ENCODE measurements around the gene XRCC6. TPM values are rescaled to one million over a fixed set of nuclear protein-coding genes. Genes with fewer than 3 reads are reported as not detected.

Gene XRCC6
- total and polyA plus RNA-seq, 2 of the 13 experiments (the other 11 are each of a cell fraction or from before 2014, with no cell fraction given), result 124 to 625 TPM

- TF ChIP-seq ZNF530 (CRISPR knock-in tag; IDR thresholded peaks at IDR 0.05; ENCODE audit: low read depth) (no peak), SIX4 (CRISPR knock-in tag; IDR thresholded peaks at IDR 0.05) (no peak), SMC3 (IDR thresholded peaks at IDR 0.05; ENCODE audit: low read length) (peak; percentile 41; the same call in 1 of the 2 replicates), ZNF101 (CRISPR knock-in tag; IDR thresholded peaks at IDR 0.05; ENCODE audit: borderline replicate concordance, low read depth) (no peak), ZNF18 (CRISPR knock-in tag; IDR thresholded peaks at IDR 0.05; ENCODE audit: insufficient replicate concordance) (no peak), ZNF136 (CRISPR knock-in tag; IDR thresholded peaks at IDR 0.05; ENCODE audit: low read depth) (no peak), TFDP1 (CRISPR knock-in tag; IDR thresholded peaks at IDR 0.05; ENCODE audit: borderline replicate concordance) (no peak), BRF2 (CRISPR knock-in tag; IDR thresholded peaks at IDR 0.05) (no peak), ZNF180 (CRISPR knock-in tag; IDR thresholded peaks at IDR 0.05; ENCODE audit: borderline replicate concordance, low read depth) (no peak), HOXA7 (CRISPR knock-in tag; IDR thresholded peaks at IDR 0.05) (no peak), NCOR1 (IDR thresholded peaks at IDR 0.05; ENCODE audit: borderline replicate concordance, low read length) (no peak), ZNF567 (CRISPR knock-in tag; IDR thresholded peaks at IDR 0.05; ENCODE audit: borderline replicate concordance) (0 out of 2 replicates have a peak, but pooled peaks have one; percentile 26), TARDBP (CRISPR knock-in tag; IDR thresholded peaks at IDR 0.05) (peak; percentile 17; the same call in 1 of the 2 replicates), PCBP2 (optimal IDR thresholded peaks at IDR 0.05; ENCODE audit: low read depth, low read length, poor library complexity, severe bottlenecking) (no peak), ZNF720 (CRISPR knock-in tag; IDR thresholded peaks at IDR 0.05) (no peak), ZNF570 (CRISPR knock-in tag; IDR thresholded peaks at IDR 0.05; ENCODE audit: borderline replicate concordance) (no peak), ZNF776 (CRISPR knock-in tag; IDR thresholded peaks at IDR 0.05) (no peak), MAFG (CRISPR knock-in tag; IDR thresholded peaks at IDR 0.05) (no peak), ZBTB39 (CRISPR knock-in tag; IDR thresholded peaks at IDR 0.05) (no peak), CCDC6 (CRISPR knock-in tag; IDR thresholded peaks at IDR 0.05) (no peak), ZNF282 (IDR thresholded peaks at IDR 0.05; ENCODE audit: partially characterized antibody) (no peak), PTBP1 (IDR thresholded peaks at IDR 0.05; ENCODE audit: low read depth, low read length, poor library complexity, severe bottlenecking) (no peak), RNF2 (conservative IDR thresholded peaks at IDR 0.05; ENCODE audit: low read depth) (no peak), ZNF577 (CRISPR knock-in tag; IDR thresholded peaks at IDR 0.05; ENCODE audit: borderline replicate concordance, low read depth) (no peak)
Observed at GRCh38 chr22:41596776-41597634, 24.1 kb upstream of the XRCC6 start (continued).
